Measurements from ENCODE around the gene ADPRS.

The ADPRS gene

DNA sequence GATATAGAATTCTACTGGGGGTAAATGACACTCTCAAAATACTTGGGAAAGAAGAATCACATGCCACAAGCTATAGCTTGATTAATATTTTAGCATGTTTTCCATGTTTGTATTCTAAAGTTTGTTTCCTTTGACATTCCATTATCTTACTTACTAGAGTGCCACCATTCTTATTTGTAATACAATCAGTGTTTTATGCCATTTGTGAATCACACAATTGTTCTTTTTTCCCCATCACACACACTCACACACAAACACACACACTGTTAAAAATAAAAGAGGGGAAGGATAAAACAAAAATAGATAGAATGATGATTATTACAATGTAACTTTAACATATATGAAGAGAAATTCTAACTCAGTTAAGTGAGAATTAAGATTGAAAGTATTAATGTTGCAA, 20.8 kb upstream of the ADPRS start:
- Histone ChIP-seq H3K27me3 (no peaks in the 10 kb centered on the region), H3K4me1 (no peaks in the 10 kb centered on the region), H3K9me3 (no peaks in the 10 kb centered on the region), H3K4me3 (ENCODE audit: low read depth, low read length) (no peak overlapping the region), H3K36me3 (no peaks in the 10 kb centered on the region)
- TF ChIP-seq, protein P1, sequence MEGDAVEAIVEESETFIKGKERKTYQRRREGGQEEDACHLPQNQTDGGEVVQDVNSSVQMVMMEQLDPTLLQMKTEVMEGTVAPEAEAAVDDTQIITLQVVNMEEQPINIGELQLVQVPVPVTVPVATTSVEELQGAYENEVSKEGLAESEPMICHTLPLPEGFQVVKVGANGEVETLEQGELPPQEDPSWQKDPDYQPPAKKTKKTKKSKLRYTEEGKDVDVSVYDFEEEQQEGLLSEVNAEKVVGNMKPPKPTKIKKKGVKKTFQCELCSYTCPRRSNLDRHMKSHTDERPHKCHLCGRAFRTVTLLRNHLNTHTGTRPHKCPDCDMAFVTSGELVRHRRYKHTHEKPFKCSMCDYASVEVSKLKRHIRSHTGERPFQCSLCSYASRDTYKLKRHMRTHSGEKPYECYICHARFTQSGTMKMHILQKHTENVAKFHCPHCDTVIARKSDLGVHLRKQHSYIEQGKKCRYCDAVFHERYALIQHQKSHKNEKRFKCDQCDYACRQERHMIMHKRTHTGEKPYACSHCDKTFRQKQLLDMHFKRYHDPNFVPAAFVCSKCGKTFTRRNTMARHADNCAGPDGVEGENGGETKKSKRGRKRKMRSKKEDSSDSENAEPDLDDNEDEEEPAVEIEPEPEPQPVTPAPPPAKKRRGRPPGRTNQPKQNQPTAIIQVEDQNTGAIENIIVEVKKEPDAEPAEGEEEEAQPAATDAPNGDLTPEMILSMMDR (IDR thresholded peaks at IDR 0.05; ENCODE audit: low read depth, low read length): no peak
- no peak for DNase-seq

DNA sequence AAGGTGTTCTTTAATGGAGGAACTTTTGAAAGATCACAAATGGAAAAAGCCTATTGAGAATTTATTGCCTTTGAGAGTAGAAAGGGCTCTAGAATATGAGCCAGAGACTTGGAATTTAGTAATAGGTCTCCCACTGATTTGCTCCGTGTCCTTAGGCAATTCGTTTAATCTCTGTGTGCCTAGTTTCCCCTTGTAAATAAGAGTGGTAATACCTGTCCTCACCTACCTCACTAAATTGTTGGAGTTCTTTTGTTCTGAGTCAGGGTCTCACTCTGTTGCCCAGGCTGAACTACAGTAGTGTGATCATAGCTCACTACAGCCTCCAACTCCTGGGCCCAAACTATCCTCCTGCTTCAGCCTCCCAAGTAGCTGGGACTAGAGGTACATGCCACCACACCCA, 19.8 kb upstream of the ADPRS start:
- DNase-seq: no peak
- H3K4me3 ChIP-seq (ENCODE audit: low read depth, low read length): no peak overlapping the region
- H3K9me3 ChIP-seq: no peaks in the 10 kb centered on the region
- H3K36me3 ChIP-seq: no peaks in the 10 kb centered on the region
- TF ChIP-seq, protein P1 (IDR thresholded peaks at IDR 0.05; ENCODE audit: low read depth, low read length): no peak
- no peaks in the 10 kb centered on the region for H3K27me3 ChIP-seq
- no peaks in the 10 kb centered on the region for H3K4me1 ChIP-seq

DNA sequence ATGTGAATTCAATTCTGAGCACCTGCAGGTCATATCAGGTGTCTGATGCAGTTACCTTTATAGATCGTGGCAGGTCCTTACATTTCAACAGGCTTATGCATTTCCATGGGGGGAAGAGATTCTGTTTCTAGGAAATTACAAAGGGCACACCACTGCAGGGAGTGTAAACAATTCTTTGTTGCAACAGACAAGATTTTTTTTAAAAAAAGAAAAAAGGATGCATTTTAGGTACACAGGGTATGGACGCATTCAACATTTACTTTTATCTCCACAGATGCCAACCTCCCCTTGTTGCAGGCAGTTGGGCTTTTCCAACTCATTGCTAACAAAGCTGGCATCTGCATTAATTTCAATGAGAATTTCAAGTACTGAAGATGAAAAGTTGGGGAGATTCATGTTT, 18.3 kb upstream of the ADPRS start:
- Histone ChIP-seq H3K4me1 (no peaks in the 10 kb centered on the region), H3K27me3 (no peaks in the 10 kb centered on the region), H3K9me3 (no peaks in the 10 kb centered on the region), H3K36me3 (no peaks in the 10 kb centered on the region), H3K4me3 (ENCODE audit: low read depth, low read length) (no peak overlapping the region)
- DNase-seq: no peak
- TF ChIP-seq, protein P1 (IDR thresholded peaks at IDR 0.05; ENCODE audit: low read depth, low read length): no peak

DNA sequence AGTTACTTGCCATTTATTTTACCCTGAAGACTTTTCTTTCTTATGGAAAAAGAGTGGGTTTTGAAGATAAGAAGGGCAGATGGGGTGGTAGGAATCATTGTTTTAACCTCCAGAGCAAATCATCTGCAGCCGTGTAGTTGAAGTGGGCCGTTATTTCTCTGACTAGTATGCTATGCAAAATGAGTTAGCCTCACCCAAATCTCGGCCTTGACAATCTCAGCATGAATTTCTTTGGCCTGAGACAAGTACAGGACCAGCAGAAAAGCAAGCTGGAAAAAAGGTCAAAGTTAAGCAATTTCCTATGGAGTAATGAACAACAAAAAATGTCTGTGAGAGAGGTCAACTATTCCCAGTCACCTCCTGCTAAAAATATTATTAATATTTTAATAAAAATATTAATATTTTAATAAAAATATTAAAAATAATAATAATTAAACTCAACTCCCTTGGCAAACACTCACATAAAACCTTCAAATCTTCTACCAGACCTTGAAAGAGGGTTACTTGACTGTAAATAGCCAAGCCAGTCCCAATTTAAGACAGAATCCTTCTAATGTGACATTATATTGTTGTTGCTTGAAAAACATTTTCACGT, 11.6 kb upstream of the ADPRS start:
- Histone ChIP-seq H3K36me3 (no peaks in the 10 kb centered on the region), H3K27me3 (no peaks in the 10 kb centered on the region), H3K4me3 (ENCODE audit: low read depth, low read length) (no peak overlapping the region), H3K4me1 (no peaks in the 10 kb centered on the region), H3K9me3 (no peaks in the 10 kb centered on the region)
- DNase-seq: no peak
- TF ChIP-seq, protein P1 (IDR thresholded peaks at IDR 0.05; ENCODE audit: low read depth, low read length): no peak

DNA sequence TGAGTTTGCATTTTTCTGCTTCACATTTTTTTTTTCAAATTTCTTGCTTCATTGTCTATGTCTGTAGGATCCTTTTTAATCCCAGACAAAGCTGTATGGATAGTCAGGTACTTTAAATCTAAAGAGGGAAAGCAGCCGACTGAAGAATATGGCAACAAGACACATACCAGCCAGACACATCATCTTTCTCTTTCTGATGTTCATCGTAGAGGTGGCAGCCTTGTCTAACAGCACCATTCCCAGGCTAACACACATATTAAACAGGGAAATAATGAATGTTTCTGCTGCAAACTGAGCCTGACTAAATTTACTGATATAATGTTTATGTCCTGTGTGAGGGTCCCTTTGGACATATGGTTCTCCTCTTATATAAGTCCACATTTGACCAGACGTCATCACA, 8.5 kb upstream of the ADPRS start:
- TF ChIP-seq, protein P1 (IDR thresholded peaks at IDR 0.05; ENCODE audit: low read depth, low read length): no peak
- no peaks in the 10 kb centered on the region for H3K9me3 ChIP-seq

DNA sequence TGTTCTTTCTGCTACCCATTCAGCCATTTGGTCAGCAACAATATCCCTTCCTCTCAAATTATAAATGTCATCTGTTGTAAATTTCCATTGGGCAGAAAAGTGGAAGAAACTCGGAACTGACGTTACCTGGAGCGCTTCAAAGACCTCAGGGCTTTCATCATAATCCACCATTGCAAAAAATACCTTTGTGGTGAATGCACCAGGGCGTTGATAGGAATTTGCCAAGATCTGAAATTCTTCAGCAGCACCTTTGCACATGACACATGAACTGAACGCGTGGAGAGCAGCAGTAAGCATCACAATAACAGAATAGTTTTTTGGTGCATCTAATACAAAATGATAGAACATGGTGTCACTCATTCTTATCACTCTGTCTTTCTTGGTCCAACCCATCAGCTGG, 7.9 kb upstream of the ADPRS start:
- TF ChIP-seq, protein P1 (IDR thresholded peaks at IDR 0.05; ENCODE audit: low read depth, low read length): no peak

More for the DNA sequence above, 8.5 kb upstream of the ADPRS start:
- Histone ChIP-seq H3K27me3 (no peaks in the 10 kb centered on the region), H3K4me3 (ENCODE audit: low read depth, low read length) (no peak overlapping the region), H3K4me1 (no peaks in the 10 kb centered on the region), H3K36me3 (no peaks in the 10 kb centered on the region)
- DNase-seq: no peak

More for the DNA sequence above, 7.9 kb upstream of the ADPRS start:
- H3K9me3 ChIP-seq: no peaks in the 10 kb centered on the region
- H3K4me1 ChIP-seq: no peaks in the 10 kb centered on the region
- no peaks in the 10 kb centered on the region for H3K36me3 ChIP-seq
- no peaks in the 10 kb centered on the region for H3K27me3 ChIP-seq
- DNase-seq: no peak
- no peak overlapping the region for H3K4me3 ChIP-seq (ENCODE audit: low read depth, low read length)

All from BE2C (cell line).